ENCODE data around the gene DNMT3A.

GRCh38 chr2:25347205-25347815 lies 5.6 kb upstream of the DNMT3A start:
- no peak for TF ChIP-seq HDGF (IDR thresholded peaks at IDR 0.05; ENCODE audit: borderline replicate concordance)
- no peak for TF ChIP-seq FOXM1 (IDR thresholded peaks at IDR 0.05; ENCODE audit: borderline replicate concordance)
- no peak for TF ChIP-seq FOXA1 (IDR thresholded peaks at IDR 0.05)
- no peak for TF ChIP-seq ARNT (IDR thresholded peaks at IDR 0.05)
- TF ChIP-seq BHLHE40 (IDR thresholded peaks at IDR 0.05; ENCODE audit: borderline replicate concordance), result no peak
- no peak for TF ChIP-seq PKNOX1 (IDR thresholded peaks at IDR 0.05)

All from HEK293T (cell line).